ENCODE measurements around the gene SERBP1.

The SERBP1 gene

GRCh38 chr1:67367370-67368045, 62.7 kb downstream of the SERBP1 start:
- no peak for DNase-seq (ENCODE audit: low read depth, low spot score)

GRCh38 chr1:67361641-67362040, 68.6 kb downstream of the SERBP1 start:
- no peak for DNase-seq (ENCODE audit: low read depth, low spot score)

GRCh38 chr1:67359592-67359991, 70.6 kb downstream of the SERBP1 start:
- no peak for DNase-seq (ENCODE audit: low read depth, low spot score)

Measured in brain pericyte (primary cell).